HEK293T (cell line): ENCODE measurements around the gene XKRX.

Experiments used
- CTCF ChIA-PET: fragments of 350-600 bp; formaldehyde crosslinking; extraction: SDS; loops from one replicate; lab custom pipeline; 2021; ENCODE audit warnings: antibody characterized with exemption, inconsistent platforms; lab: Yijun Ruan, JAX
- POLR2A ChIA-PET: fragments of 350-600 bp; formaldehyde crosslinking; extraction: SDS; loops from one replicate; lab custom pipeline; 2020; ENCODE audit warnings: antibody characterized with exemption, inconsistent platforms; lab: Yijun Ruan, JAX
- DNase-seq: peaks from one replicate; pipeline ENCODE4 v3.0.0; 2012; ENCODE audit warnings: mixed read lengths; ENCODE audit errors: extremely low spot score
- ARNT ChIP-seq: fragments of 450-650 bp; IDR thresholded peaks from 2 replicates; pipeline ENCODE4 v1.6.1; 2017; ENCODE audit warnings: mild to moderate bottlenecking
- BHLHE40 ChIP-seq: fragments of 450-650 bp; IDR thresholded peaks from 2 replicates; pipeline ENCODE4 v1.6.1; 2016; ENCODE audit warnings: mild to moderate bottlenecking, moderate library complexity, borderline replicate concordance
- CTBP1 ChIP-seq: fragments of 450-650 bp; IDR thresholded peaks from 2 replicates; pipeline ENCODE4 v1.6.1; 2016; ENCODE audit warnings: borderline replicate concordance
- ELF4 ChIP-seq: fragments of 450-650 bp; IDR thresholded peaks from 2 replicates; pipeline ENCODE4 v1.6.1; 2017; ENCODE audit warnings: antibody characterized with exemption
- FOXA1 ChIP-seq: fragments of 450-650 bp; IDR thresholded peaks from 2 replicates; pipeline ENCODE4 v1.6.1; 2016; ENCODE audit warnings: mild to moderate bottlenecking
- FOXK2 ChIP-seq: fragments of 450-650 bp; IDR thresholded peaks from 2 replicates; pipeline ENCODE4 v1.6.1; 2016; ENCODE audit warnings: mild to moderate bottlenecking
- FOXM1 ChIP-seq: fragments of 450-650 bp; IDR thresholded peaks from 2 replicates; pipeline ENCODE4 v1.6.1; 2017; ENCODE audit warnings: mild to moderate bottlenecking, borderline replicate concordance
- HDGF ChIP-seq: fragments of 450-650 bp; IDR thresholded peaks from 2 replicates; pipeline ENCODE4 v1.6.1; 2017; ENCODE audit warnings: antibody characterized with exemption, borderline replicate concordance
- L3MBTL2 ChIP-seq: fragments of 450-650 bp; conservative IDR thresholded peaks from 2 replicates; pipeline ENCODE4 v1.6.1; 2016; ENCODE audit warnings: mild to moderate bottlenecking
- LEF1 ChIP-seq: fragments of 450-650 bp; IDR thresholded peaks from 2 replicates; pipeline ENCODE4 v1.6.1; 2017; ENCODE audit warnings: mild to moderate bottlenecking, borderline replicate concordance
- NFRKB ChIP-seq: fragments of 450-650 bp; IDR thresholded peaks from 2 replicates; pipeline ENCODE4 v1.6.1; 2016; ENCODE audit warnings: mild to moderate bottlenecking, moderate library complexity
- SP1 ChIP-seq: fragments of 450-650 bp; IDR thresholded peaks from 2 replicates; pipeline ENCODE4 v1.6.1; 2017
- SUZ12 ChIP-seq: fragments of 450-650 bp; IDR thresholded peaks from 2 replicates; pipeline ENCODE4 v1.6.1; 2016; ENCODE audit warnings: mild to moderate bottlenecking
- TARDBP ChIP-seq: fragments of 450-650 bp; IDR thresholded peaks from 2 replicates; pipeline ENCODE4 v1.6.1; 2016
- ZNF384 ChIP-seq: fragments of 450-650 bp; IDR thresholded peaks from 2 replicates; pipeline ENCODE4 v1.6.1; 2016
- TF ChIP-seq, protein P1 (sequence below): fragments of 450-650 bp; IDR thresholded peaks from 2 replicates; pipeline ENCODE4 v1.6.1; 2016

The XKRX gene

DNA sequence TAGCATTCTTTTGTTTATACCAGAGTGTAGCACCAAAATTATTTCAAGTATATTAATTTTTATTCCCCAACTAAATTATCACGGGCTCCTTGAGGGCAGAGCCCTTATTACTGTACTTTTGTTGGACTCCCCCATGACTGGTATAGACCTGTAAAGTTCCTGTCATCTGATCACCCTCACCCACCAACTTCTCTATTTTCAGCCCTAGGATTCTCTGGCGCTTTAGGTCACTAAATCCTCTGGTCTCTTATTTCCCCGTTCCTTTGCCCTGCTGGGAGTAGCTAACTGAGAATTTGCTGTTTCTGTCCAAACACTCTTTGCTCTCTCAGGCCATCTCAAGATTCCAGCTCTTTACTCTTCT is 3.2 kb upstream of the XKRX start:
- ChIA-PET POLR2A (no interaction called here), CTCF (no interaction called here)
- TF ChIP-seq TARDBP = no peak
- no peak for DNase-seq

DNA sequence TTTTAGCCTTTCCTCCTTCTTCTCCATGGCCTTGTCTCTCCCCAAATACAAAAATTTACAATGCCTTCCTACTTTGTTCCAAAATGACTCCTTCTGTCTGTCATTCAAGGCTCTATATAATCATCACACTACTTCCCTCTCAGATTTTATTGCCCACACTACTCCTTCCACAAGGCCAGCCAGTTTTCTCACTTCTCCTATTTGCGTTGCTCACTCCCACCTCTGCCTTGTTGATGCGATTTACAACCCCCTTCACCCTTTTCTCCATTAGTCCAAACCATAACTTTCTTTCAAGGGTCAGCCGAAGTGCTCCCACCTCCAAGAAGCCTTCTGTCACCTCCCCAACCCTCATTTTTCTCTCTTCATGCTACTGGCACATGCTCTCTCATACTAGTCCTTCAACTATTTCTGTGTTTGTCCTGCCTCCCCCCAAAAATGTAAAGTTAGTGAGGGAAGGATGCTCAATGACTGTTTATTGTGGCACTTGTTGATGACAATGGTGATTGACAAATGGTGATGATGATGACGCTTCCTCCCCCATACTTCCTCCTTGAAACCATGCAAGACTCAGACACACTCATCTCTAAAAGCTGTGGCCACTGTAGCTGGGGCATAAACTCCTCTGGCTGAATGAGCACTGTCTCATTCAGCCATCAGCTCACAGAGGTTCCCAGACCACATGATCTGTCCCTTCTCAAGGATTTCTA is 2.7 kb upstream of the XKRX start:
- POLR2A ChIA-PET = no interaction called here
- DNase-seq = no peak
- CTCF ChIA-PET = no interaction called here
- TF ChIP-seq LEF1 (no peak), ZNF384 (no peak), FOXM1 (no peak), L3MBTL2 (no peak), CTBP1 (no peak), ELF4 (no peak), FOXK2 (no peak)

GRCh38 chrX:100926453-100926852 is 2.3 kb downstream of the XKRX start:
- DNase-seq = no peak
- POLR2A ChIA-PET = no interaction called here
- TF ChIP-seq ELF4 = no peak
- TF ChIP-seq ARNT = no peak
- TF ChIP-seq FOXM1 = no peak
- TF ChIP-seq CTBP1 = no peak
- no peak for TF ChIP-seq NFRKB
- TF ChIP-seq L3MBTL2 = no peak
- TF ChIP-seq TARDBP = no peak
- no peak for TF ChIP-seq ZNF384
- no peak for TF ChIP-seq LEF1
- no peak for TF ChIP-seq HDGF
- TF ChIP-seq, protein P1, sequence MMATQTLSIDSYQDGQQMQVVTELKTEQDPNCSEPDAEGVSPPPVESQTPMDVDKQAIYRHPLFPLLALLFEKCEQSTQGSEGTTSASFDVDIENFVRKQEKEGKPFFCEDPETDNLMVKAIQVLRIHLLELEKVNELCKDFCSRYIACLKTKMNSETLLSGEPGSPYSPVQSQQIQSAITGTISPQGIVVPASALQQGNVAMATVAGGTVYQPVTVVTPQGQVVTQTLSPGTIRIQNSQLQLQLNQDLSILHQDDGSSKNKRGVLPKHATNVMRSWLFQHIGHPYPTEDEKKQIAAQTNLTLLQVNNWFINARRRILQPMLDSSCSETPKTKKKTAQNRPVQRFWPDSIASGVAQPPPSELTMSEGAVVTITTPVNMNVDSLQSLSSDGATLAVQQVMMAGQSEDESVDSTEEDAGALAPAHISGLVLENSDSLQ = no peak
- CTCF ChIA-PET = no interaction called here

DNA sequence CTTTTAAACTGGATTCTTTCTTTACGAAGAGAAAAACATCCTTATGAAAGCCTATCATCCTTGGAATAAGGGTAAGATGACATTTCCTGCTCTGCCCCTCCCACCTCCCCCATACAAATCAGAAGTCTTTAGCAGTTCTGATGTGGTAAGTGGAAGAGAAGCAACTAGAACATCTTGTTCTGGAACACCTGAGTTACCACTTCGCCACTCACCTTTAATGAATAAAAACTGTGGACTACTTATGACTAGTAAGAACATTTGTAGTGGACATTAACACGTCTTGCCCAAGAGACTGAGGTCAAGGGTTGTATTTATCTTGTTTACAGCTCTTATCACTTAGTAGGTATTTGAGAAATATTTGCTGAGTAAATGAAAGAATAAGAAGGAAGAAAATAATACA is 4.3 kb downstream of the XKRX start:
- DNase-seq = no peak
- ChIA-PET POLR2A (no interaction called here), CTCF (no interaction called here)
- TF ChIP-seq BHLHE40 (no peak), NFRKB (no peak), FOXK2 (no peak), HDGF (no peak), ZNF384 (no peak), FOXA1 (no peak), SP1 (no peak), TARDBP (no peak), FOXM1 (no peak), SUZ12 (no peak), ELF4 (no peak), L3MBTL2 (no peak), CTBP1 (no peak), ARNT (no peak), LEF1 (no peak)
- TF ChIP-seq, protein P1 = no peak

DNA sequence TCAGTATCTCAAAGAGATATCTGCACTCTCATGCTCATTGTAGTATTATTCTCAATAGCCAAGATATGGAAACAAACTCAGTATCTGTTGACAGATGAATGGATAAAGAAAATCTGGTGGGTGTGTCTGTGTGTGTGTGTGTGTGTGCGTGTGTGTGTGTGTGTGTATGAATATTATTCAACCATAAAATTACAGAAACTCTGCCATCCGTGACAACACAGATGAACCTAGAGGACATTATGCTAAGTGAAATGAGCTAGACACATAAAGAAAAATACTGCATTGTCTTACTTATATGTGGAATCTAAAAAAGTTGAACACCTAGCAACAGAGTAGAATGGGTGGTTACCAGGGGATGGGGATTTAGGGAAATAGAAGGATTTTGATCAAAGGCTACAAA is 13.2 kb downstream of the XKRX start:
- ChIA-PET CTCF (no interaction called here), POLR2A (no interaction called here)

DNA sequence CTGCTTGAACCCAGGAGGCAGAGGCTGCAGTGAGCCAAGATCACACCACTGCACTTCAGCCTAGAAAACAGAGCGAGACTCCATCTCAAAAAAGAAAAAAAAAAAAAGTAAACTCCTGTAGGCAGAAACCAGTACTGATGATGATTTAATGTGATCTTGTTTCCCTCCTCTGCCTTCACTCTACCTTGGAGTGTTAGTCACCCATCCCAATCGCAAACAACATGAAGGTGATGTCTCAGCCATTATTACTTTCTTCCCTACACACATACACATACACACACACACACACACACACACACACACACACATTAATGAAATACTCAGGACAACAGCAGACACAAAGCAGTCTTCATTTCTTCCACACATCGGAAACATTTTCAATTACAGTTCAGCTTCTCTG is 15.6 kb downstream of the XKRX start:
- ChIA-PET CTCF (no interaction called here), POLR2A (no interaction called here)
- no peak for TF ChIP-seq CTBP1
- no peak for TF ChIP-seq HDGF
- TF ChIP-seq FOXM1 = no peak
- no peak for TF ChIP-seq ELF4
- TF ChIP-seq, protein P1 = no peak
- TF ChIP-seq NFRKB = no peak
- TF ChIP-seq FOXK2 = no peak
- no peak for TF ChIP-seq L3MBTL2
- TF ChIP-seq FOXA1 = no peak
- TF ChIP-seq SP1 = no peak
- TF ChIP-seq SUZ12 = no peak
- no peak for TF ChIP-seq TARDBP
- TF ChIP-seq ZNF384 = no peak
- TF ChIP-seq LEF1 = no peak
- TF ChIP-seq ARNT = no peak
- no peak for TF ChIP-seq BHLHE40
- no peak for DNase-seq

More for the DNA sequence above, 13.2 kb downstream of the XKRX start:
- no peak for TF ChIP-seq SP1
- no peak for TF ChIP-seq LEF1
- TF ChIP-seq, protein P1 = no peak
- TF ChIP-seq ARNT = no peak
- no peak for TF ChIP-seq TARDBP
- no peak for TF ChIP-seq FOXA1
- no peak for TF ChIP-seq FOXM1
- no peak for TF ChIP-seq L3MBTL2
- TF ChIP-seq ZNF384 = no peak
- no peak for TF ChIP-seq HDGF
- TF ChIP-seq BHLHE40 = no peak
- no peak for DNase-seq
